CD4-positive, alpha-beta T cell (primary cell): ENCODE results near the gene ZFPM1. TPM values are rescaled to one million over a fixed set of nuclear protein-coding genes. Genes with fewer than 3 reads are reported as not detected.

Source experiments
- ATAC-seq: fragments of 200-7000 bp; cut with Tn5 transposase; one replicate; pipeline ENCODE4 v1.10.0; 2022; ENCODE audit warnings: mild to moderate bottlenecking; ENCODE audit not compliant: poor library complexity
- CTCF ChIA-PET: fragments of 350-600 bp; sonication (Branson Sonifier 250); formaldehyde crosslinking; loops from one replicate; lab custom pipeline; 2021; ENCODE audit warnings: antibody characterized with exemption, inconsistent platforms; lab: Charles Lee
- POLR2A ChIA-PET: fragments of 350-600 bp; sonication (Branson Sonifier 250); formaldehyde crosslinking; loops from one replicate; lab custom pipeline; 2021; ENCODE audit warnings: antibody characterized with exemption, inconsistent platforms; lab: Charles Lee
- DNase-seq, 14 experiments: peaks; one replicate each; pipeline ENCODE4 v3.0.0-alpha.2; 2013 to 2020; ENCODE audit warnings: mixed read lengths in 2 of 14
- H3K27ac ChIP-seq, 2 donors: one replicate each; pipeline versions ENCODE4 v1.5.1 to v1.7.0; 2013; ENCODE audit warnings: low read length in 2 of 2, low read depth in 1 of 2, mild to moderate bottlenecking in 1 of 2
- H3K27me3 ChIP-seq, 2 experiments: 1 replicate in 1 of 2; 2 replicates in 1 of 2; pipeline versions ENCODE4 v1.6.1 to v1.7.0; 2013; ENCODE audit warnings: low read length in 2 of 2, control low read depth in 1 of 2, mild to moderate bottlenecking in 1 of 2, moderate library complexity in 1 of 2; ENCODE audit not compliant: insufficient read depth in 2 of 2, control insufficient read depth in 1 of 2
- H3K36me3 ChIP-seq: one replicate; pipeline ENCODE4 v1.6.1; 2013; ENCODE audit warnings: low read length, control low read depth; ENCODE audit not compliant: insufficient read depth
- H3K4me1 ChIP-seq: one replicate; pipeline ENCODE4 v1.6.1; 2013; ENCODE audit warnings: low read length, control low read depth; ENCODE audit not compliant: insufficient read depth
- H3K4me3 ChIP-seq: one replicate; pipeline ENCODE4 v1.5.1; 2013; ENCODE audit warnings: mild to moderate bottlenecking, low read length, moderate library complexity
- H3K9me3 ChIP-seq, 2 experiments: 1 replicate in 1 of 2; 2 replicates in 1 of 2; pipeline versions ENCODE4 v1.6.1 to v1.7.0; 2013; ENCODE audit warnings: low read length in 2 of 2, mild to moderate bottlenecking in 2 of 2, control low read depth in 1 of 2, moderate library complexity in 1 of 2; ENCODE audit not compliant: control insufficient read depth in 1 of 2, insufficient read depth in 1 of 2
- H3K27ac Mint-ChIP-seq: one replicate; pipeline ENCODE4 v1.8.0; 2020; ENCODE audit warnings: mixed read lengths
- H3K27me3 Mint-ChIP-seq: one replicate; pipeline ENCODE4 v1.8.0; 2021; ENCODE audit warnings: mixed read lengths
- H3K36me3 Mint-ChIP-seq: one replicate; pipeline ENCODE4 v1.8.0; 2021; ENCODE audit warnings: low read depth, mixed read lengths
- H3K4me1 Mint-ChIP-seq: one replicate; pipeline ENCODE4 v1.8.0; 2021; ENCODE audit warnings: low read depth, mixed read lengths
- H3K4me3 Mint-ChIP-seq: one replicate; pipeline ENCODE4 v1.8.0; 2020; ENCODE audit warnings: mild to moderate bottlenecking, mixed read lengths
- H3K9me3 Mint-ChIP-seq: one replicate; pipeline ENCODE4 v1.8.0; 2020; ENCODE audit warnings: mixed read lengths
- intact Hi-C, 2 experiments: fragments of 100-400 bp; cut with DNase I in 1 of 2; cut with micrococcal nuclease in 1 of 2; formaldehyde crosslinking; loops; one replicate each; pipeline versions ENCODE4 v1.15.1 to v1.9.0; 2023 to 2025; cut with DNase I, micrococcal nuclease
- total RNA-seq, 174 experiments: library from RNA in 2 of 174; stranded (reverse) in 2 of 174; gene quantifications; one replicate each; pipeline ENCODE4 v1.2.3 and lab custom pipeline; 2021 to 2026
- TF ChIP-seq, protein P1 (sequence below): fragments of 200-600 bp; IDR thresholded peaks from one replicate; pipeline ENCODE4 v1.8.0; 2022; ENCODE audit warnings: antibody characterized with exemption, mild to moderate bottlenecking

Gene ZFPM1
- total RNA-seq, 2 experiments from 2014 or later, result 22.8 to 24.2 TPM

DNA sequence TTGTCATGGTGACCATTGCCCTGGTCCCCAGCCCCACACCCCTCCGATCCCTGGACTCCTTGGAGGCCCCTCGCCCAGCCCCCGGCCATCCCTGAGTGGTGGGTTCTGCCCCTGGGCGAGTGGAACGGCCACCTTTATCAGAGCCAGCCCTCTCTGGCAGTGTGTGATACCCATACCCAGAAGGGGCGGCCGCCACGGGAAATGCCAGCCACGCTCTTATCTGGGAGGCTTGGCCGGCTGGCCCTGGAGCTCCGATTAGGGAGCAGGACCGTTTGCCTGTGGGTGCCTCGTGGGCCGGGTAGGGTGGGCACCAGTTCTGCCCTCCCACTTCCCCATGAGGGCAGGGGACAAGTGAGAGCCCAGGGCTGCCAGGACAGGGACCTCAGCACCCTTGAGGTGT lies 58.8 kb downstream of the ZFPM1 start:
- no peaks in the 10 kb centered on the region for H3K27me3 Mint-ChIP-seq
- Histone ChIP-seq H3K27me3 (no peaks in the 10 kb centered on the region), H3K4me3 (no peak overlapping the region), H3K27ac (no peak overlapping the region), H3K4me1 (no peaks in the 10 kb centered on the region), H3K9me3 (no peaks in the 10 kb centered on the region), H3K36me3 (peaks cover 10% of the 10 kb centered on the region)
- H3K27ac Mint-ChIP-seq, result no peak overlapping the region
- H3K4me3 Mint-ChIP-seq, result no peak overlapping the region
- H3K36me3 Mint-ChIP-seq, result peaks cover 5% of the 10 kb centered on the region
- no peaks in the 10 kb centered on the region for H3K4me1 Mint-ChIP-seq
- no peak for ATAC-seq
- ChIA-PET POLR2A (no interaction called here), CTCF (no interaction called here)
- no peak for DNase-seq
- no peaks in the 10 kb centered on the region for H3K9me3 Mint-ChIP-seq
- intact Hi-C loops, result no loop called here
- TF ChIP-seq, protein P1, sequence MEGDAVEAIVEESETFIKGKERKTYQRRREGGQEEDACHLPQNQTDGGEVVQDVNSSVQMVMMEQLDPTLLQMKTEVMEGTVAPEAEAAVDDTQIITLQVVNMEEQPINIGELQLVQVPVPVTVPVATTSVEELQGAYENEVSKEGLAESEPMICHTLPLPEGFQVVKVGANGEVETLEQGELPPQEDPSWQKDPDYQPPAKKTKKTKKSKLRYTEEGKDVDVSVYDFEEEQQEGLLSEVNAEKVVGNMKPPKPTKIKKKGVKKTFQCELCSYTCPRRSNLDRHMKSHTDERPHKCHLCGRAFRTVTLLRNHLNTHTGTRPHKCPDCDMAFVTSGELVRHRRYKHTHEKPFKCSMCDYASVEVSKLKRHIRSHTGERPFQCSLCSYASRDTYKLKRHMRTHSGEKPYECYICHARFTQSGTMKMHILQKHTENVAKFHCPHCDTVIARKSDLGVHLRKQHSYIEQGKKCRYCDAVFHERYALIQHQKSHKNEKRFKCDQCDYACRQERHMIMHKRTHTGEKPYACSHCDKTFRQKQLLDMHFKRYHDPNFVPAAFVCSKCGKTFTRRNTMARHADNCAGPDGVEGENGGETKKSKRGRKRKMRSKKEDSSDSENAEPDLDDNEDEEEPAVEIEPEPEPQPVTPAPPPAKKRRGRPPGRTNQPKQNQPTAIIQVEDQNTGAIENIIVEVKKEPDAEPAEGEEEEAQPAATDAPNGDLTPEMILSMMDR, result no peak

DNA sequence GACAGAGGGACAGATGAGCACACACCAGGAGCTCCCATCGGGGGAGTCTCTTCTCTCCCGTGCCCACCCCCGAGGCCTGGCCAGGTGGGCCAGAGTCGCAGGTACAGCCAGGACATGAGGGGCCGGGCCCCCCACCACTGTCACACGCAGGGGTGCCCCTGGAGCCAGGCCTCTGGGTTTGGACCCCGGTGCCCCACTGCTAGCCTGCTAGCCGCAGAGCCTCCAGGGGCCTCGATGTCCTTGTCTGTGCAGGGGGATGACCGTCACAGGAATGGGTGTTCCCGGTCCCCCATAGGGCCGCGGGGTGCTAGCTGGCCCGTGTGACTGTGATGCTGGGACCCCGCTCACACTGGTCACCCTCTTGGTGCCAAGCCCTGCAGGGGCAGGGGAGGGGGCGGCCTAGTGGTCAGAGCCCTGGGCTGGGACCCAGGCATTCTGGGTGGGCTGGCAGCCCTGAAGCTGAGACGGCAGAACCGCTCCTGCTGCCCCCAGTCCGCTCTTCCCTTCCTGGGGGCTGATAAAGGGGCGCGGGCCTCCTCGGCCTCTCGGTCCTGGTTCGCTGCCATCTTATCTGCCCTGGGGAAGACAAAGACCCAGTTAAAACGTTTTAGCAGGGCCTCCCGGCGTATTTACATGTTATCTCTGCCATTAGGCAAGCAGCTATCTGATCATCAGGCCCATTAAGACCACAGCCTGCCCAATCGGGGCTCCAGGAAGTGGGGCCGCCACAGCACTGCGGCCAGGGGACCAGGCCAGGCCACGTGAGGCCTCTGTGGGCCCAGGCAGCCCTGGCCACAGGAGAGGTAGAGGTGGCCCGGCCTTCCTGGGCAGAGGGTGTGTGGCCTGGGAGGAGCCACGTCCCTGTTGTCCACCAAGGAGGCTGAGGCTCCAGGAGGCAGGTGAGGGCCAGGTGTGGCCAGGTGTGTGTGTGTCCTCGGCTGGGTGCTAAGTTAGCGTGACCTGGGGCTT lies 59.9 kb downstream of the ZFPM1 start:
- Histone ChIP-seq H3K9me3 (no peaks in the 10 kb centered on the region), H3K27ac (no peak overlapping the region), H3K36me3 (peaks cover 10% of the 10 kb centered on the region), H3K4me1 (no peaks in the 10 kb centered on the region), H3K27me3 (no peaks in the 10 kb centered on the region), H3K4me3 (no peak overlapping the region)
- no peak overlapping the region for H3K4me3 Mint-ChIP-seq
- TF ChIP-seq, protein P1, result no peak
- POLR2A ChIA-PET, result no interaction called here
- H3K9me3 Mint-ChIP-seq, result no peaks in the 10 kb centered on the region
- no peaks in the 10 kb centered on the region for H3K27me3 Mint-ChIP-seq
- peaks cover 5% of the 10 kb centered on the region for H3K36me3 Mint-ChIP-seq
- intact Hi-C loops, result no loop called here
- DNase-seq, result no peak
- H3K27ac Mint-ChIP-seq, result no peak overlapping the region
- CTCF ChIA-PET, result no interaction called here
- no peak for ATAC-seq
- H3K4me1 Mint-ChIP-seq, result no peaks in the 10 kb centered on the region

DNA sequence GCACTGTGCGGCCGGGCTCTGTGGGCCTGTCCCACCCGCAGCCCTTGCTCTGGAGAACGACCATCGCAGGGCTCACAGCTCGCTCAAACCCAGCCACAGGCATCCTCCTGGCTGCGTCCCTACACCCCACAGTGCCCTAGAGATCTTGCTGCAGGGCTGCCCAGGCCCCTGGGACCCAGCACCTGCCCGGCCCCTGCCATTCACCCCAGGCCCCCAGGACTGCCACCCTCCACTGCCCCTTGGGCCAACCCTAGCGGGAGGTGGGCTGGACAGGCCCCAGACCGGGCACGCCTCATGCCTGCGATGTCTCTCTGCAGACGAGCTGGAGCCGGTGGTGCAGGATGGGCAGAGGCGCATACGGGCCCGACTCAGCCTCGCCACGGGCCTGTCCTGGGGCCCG lies 61.0 kb downstream of the ZFPM1 start:
- Mint-ChIP-seq H3K9me3 (no peaks in the 10 kb centered on the region), H3K27ac (no peak overlapping the region), H3K36me3 (peaks cover 5% of the 10 kb centered on the region), H3K27me3 (no peaks in the 10 kb centered on the region), H3K4me3 (no peak overlapping the region), H3K4me1 (no peaks in the 10 kb centered on the region)
- ChIA-PET CTCF (no interaction called here), POLR2A (no interaction called here)
- no peaks in the 10 kb centered on the region for H3K4me1 ChIP-seq
- intact Hi-C loops, result no loop called here
- DNase-seq (no peak), ATAC-seq (no peak)
- H3K36me3 ChIP-seq, result peaks cover 10% of the 10 kb centered on the region
- H3K4me3 ChIP-seq, result no peak overlapping the region
- H3K27me3 ChIP-seq, result no peaks in the 10 kb centered on the region
- H3K27ac ChIP-seq, result no peak overlapping the region
- H3K9me3 ChIP-seq, result no peaks in the 10 kb centered on the region
- TF ChIP-seq, protein P1, result no peak
